HepG2 (cell line): Measurements from ENCODE around the gene CERS1. TPM values are rescaled to one million over a fixed set of nuclear protein-coding genes. Genes with fewer than 3 reads are reported as not detected.

Source experiments
- GABPB1 ChIP-seq: IDR thresholded peaks from 2 replicates; pipeline ENCODE4 v1.6.1; 2016; ENCODE audit warnings: mild to moderate bottlenecking, missing genetic modification reagents, moderate library complexity, missing compliant biosample characterization
- MED1 ChIP-seq: sonication (generic); formaldehyde crosslinking; IDR thresholded peaks from 2 replicates; pipeline ENCODE4 v1.4.0; 2020; ENCODE audit warnings: missing genetic modification reagents
- PHF21A ChIP-seq: sonication (generic); formaldehyde crosslinking; IDR thresholded peaks from 2 replicates; pipeline ENCODE4 v1.5.0; 2020; ENCODE audit warnings: mild to moderate bottlenecking, missing genetic modification reagents
- RAD21 ChIP-seq: fragments of 450-650 bp; formaldehyde crosslinking; IDR thresholded peaks from 2 replicates; pipeline ENCODE4 v1.5.0; 2020; ENCODE audit warnings: mild to moderate bottlenecking
- ZNF543 ChIP-seq: sonication (generic); formaldehyde crosslinking; IDR thresholded peaks from 2 replicates; pipeline ENCODE4 v1.4.0; 2020; ENCODE audit warnings: mild to moderate bottlenecking, missing genetic modification reagents
- ZNF562 ChIP-seq: sonication (generic); formaldehyde crosslinking; IDR thresholded peaks from 2 replicates; pipeline ENCODE4 v1.8.0; 2022; ENCODE audit warnings: missing genetic modification reagents, borderline replicate concordance
- ZSCAN25 ChIP-seq: sonication (generic); formaldehyde crosslinking; IDR thresholded peaks from 2 replicates; pipeline ENCODE4 v1.8.0; 2022; ENCODE audit warnings: mild to moderate bottlenecking, missing genetic modification reagents
- polyA plus RNA-seq, 8 experiments: library from polyadenylated mRNA; depleted of rRNA in 3 of 8; stranded (reverse) in 7 of 8; unstranded in 1 of 8; fragments of >200 nt; fragmentation: Illumina TruSeq in 4 of 8; extraction: Trizol in 4 of 8; gene quantifications; 2 replicates each; pipeline versions ENCODE4 v1.2.1 to v1.2.3, GENCODE V29; 2011 to 2016; ENCODE audit warnings: low read depth in 4 of 8, missing spikeins in 1 of 8, mixed read lengths in 1 of 8; ENCODE audit not compliant: insufficient read depth in 1 of 8
- total RNA-seq, 5 experiments: library from RNA; depleted of rRNA; stranded (reverse); fragments of >200 nt; fragmentation: Illumina TruSeq; extraction: Trizol; gene quantifications; 2 replicates each; pipeline ENCODE4 v1.2.3, GENCODE V29; 2016; ENCODE audit warnings: low read depth in 1 of 5
- TF ChIP-seq, protein P1 (sequence below), 2 experiments: IDR thresholded peaks; 2 replicates each; pipeline ENCODE4 v1.6.1; 2011 to 2012; ENCODE audit warnings: low read length in 2 of 2, borderline replicate concordance in 1 of 2, low read depth in 1 of 2, mild to moderate bottlenecking in 1 of 2, moderate library complexity in 1 of 2
- TF ChIP-seq, protein P2 (sequence below): sonication (generic); formaldehyde crosslinking; IDR thresholded peaks from 2 replicates; pipeline ENCODE4 v1.4.0; 2020; ENCODE audit warnings: missing genetic modification reagents

Gene CERS1
- total and polyA plus RNA-seq, 2 of the 13 experiments (the other 11 are each of a cell fraction or from before 2014, with no cell fraction given), result 4.6 to 9.8 TPM

DNA sequence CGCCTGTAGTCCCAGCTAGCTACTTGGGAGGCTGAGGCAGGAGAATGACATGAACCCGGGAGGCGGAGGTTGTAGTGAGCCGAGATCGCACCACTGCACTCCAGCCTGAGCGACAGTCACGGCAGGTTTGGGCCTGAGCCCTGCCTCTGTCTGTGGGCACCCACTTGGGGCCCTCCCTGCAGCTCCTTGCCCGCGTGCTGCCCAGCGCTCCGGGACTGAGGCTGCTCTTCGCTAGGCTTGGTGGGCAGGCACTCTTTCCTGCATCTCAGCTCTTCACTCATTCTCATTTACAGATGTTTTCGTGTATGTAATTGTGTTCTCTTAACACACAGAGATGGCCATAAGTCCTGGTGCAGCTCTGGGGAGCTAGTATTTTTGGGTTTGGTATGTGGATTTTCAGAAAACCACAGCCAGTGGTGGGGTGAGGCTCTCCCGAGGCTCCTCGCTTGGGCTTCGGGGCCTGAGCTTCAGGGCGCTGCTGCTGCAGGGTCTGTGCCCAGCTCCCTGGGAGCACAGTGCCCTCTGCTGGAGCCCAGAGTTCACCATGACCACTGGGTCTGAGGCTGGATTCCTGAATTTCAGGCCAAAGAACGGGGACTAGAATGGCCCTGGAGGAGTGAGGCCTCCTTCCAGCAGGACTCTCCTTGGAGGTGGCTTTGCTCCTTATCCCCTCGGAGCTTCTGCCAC, 49.0 kb downstream of the CERS1 start (continued):
- TF ChIP-seq, protein P1, sequence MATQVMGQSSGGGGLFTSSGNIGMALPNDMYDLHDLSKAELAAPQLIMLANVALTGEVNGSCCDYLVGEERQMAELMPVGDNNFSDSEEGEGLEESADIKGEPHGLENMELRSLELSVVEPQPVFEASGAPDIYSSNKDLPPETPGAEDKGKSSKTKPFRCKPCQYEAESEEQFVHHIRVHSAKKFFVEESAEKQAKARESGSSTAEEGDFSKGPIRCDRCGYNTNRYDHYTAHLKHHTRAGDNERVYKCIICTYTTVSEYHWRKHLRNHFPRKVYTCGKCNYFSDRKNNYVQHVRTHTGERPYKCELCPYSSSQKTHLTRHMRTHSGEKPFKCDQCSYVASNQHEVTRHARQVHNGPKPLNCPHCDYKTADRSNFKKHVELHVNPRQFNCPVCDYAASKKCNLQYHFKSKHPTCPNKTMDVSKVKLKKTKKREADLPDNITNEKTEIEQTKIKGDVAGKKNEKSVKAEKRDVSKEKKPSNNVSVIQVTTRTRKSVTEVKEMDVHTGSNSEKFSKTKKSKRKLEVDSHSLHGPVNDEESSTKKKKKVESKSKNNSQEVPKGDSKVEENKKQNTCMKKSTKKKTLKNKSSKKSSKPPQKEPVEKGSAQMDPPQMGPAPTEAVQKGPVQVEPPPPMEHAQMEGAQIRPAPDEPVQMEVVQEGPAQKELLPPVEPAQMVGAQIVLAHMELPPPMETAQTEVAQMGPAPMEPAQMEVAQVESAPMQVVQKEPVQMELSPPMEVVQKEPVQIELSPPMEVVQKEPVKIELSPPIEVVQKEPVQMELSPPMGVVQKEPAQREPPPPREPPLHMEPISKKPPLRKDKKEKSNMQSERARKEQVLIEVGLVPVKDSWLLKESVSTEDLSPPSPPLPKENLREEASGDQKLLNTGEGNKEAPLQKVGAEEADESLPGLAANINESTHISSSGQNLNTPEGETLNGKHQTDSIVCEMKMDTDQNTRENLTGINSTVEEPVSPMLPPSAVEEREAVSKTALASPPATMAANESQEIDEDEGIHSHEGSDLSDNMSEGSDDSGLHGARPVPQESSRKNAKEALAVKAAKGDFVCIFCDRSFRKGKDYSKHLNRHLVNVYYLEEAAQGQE (IDR thresholded peaks at IDR 0.05; ENCODE audit: borderline replicate concordance in 1 of 2, low read depth in 1 of 2, low read length in 2 of 2), result no peak
- TF ChIP-seq ZNF562 (CRISPR knock-in tag) (no peak), ZNF543 (CRISPR knock-in tag) (no peak), PHF21A (no peak), MED1 (CRISPR knock-in tag) (0 out of 2 replicates have a peak, but pooled peaks have one; percentile 19), RAD21 (CRISPR knock-in tag) (peak; percentile 92), GABPB1 (CRISPR knock-in tag) (0 out of 2 replicates have a peak, but pooled peaks have one; percentile 18), ZSCAN25 (no peak)
- TF ChIP-seq, protein P2, sequence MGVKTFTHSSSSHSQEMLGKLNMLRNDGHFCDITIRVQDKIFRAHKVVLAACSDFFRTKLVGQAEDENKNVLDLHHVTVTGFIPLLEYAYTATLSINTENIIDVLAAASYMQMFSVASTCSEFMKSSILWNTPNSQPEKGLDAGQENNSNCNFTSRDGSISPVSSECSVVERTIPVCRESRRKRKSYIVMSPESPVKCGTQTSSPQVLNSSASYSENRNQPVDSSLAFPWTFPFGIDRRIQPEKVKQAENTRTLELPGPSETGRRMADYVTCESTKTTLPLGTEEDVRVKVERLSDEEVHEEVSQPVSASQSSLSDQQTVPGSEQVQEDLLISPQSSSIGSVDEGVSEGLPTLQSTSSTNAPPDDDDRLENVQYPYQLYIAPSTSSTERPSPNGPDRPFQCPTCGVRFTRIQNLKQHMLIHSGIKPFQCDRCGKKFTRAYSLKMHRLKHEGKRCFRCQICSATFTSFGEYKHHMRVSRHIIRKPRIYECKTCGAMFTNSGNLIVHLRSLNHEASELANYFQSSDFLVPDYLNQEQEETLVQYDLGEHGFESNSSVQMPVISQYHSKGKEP (CRISPR knock-in tag), result no peak
- TF ChIP-seq, all 625 proteins: peak for 25
